ENCODE measurements around the gene HNF1B. TPM values are rescaled to one million over a fixed set of nuclear protein-coding genes. Genes with fewer than 3 reads are reported as not detected.

Gene HNF1B
- total RNA-seq, 2 experiments from 2014 or later = not detected

DNA sequence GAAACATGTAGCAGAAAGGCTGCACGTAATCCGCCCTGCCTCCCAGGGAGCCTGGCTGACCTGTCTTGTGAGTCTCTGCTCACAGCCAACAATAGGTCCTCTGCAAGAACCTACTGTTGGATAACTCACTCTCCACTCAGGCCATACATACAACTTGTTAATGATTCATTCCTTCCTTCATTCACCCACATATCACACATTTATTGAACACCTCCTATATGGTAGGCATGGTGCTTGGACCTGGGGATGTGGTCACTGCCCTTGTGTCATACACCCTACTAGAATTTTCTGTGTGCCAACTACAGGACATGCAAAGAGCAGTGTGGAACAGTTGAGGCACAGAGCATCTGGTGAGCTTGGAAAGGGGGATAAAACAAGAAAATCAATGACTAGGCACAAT is 28.1 kb upstream of the HNF1B start:
- POLR2A ChIA-PET = no interaction called here
- CTCF ChIA-PET = no interaction called here
- TF ChIP-seq CTCF (IDR thresholded peaks at IDR 0.05) = no peak

DNA sequence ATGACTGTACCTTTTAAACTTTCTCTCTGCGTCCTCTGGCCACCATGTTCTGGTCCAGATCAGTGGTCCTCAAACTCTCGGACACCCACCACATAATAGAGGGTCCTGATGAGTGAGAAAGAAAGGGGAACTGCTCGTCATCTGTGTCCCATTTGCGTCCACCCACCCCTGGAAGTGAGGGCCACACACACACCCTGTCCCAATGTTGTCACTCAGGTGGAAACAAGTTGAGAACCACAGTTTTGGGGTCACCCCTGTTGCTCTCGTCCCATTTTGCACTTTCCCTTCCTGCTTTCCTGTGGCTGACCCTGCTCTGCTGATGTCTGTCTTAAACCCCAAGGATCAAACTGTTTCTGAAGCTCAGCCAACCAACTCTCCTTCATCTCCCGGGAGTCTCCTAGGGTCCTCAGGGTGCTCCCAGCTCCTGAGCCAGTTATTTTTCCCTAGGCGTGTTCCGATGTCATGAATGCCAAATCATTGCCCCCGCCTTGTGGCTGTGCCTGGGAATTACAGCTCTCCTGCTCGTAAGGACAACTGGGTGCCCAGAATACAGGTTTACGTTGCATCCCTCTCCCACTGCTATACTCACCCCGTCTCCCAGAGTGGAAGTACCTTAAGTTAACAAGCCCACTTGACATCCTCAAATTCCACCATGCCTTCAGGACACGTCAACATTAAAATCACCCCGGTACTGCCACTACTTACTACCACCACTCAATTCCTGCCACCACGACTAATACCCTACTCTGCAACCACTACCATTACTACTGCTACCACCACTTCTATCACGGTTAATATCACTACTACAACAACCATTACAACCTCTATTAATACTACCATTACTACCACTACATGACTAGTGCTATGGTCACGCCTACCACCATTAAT is 26.0 kb upstream of the HNF1B start:
- Histone ChIP-seq H3K4me1 (ENCODE audit: insufficient read depth, low read length) (peaks cover 5% of the 10 kb centered on the region), H3K36me3 (ENCODE audit: insufficient read depth, low read length) (no peaks in the 10 kb centered on the region), H3K27ac (ENCODE audit: low read depth in 1 of 2, low read length in 2 of 2) (no peak overlapping the region), H3K4me3 (ENCODE audit: low read length) (no peak overlapping the region), H3K9me3 (ENCODE audit: control insufficient read depth in 1 of 2, insufficient read depth in 1 of 2, low read length in 2 of 2) (no peaks in the 10 kb centered on the region), H3K27me3 (ENCODE audit: control insufficient read depth in 1 of 2, insufficient read depth in 2 of 2, low read length in 2 of 2) (no peaks in the 10 kb centered on the region)
- POLR2A ChIA-PET = no interaction called here
- Mint-ChIP-seq H3K27me3 (peaks cover 14% of the 10 kb centered on the region), H3K4me3 (no peak overlapping the region), H3K9me3 (no peaks in the 10 kb centered on the region), H3K4me1 (ENCODE audit: low read depth) (peaks cover 4% of the 10 kb centered on the region), H3K36me3 (ENCODE audit: low read depth) (no peaks in the 10 kb centered on the region), H3K27ac (no peak overlapping the region)
- ATAC-seq (ENCODE audit: poor library complexity) (no peak), DNase-seq (peak in 8 of 14 experiments; percentile 4 to 50 (median 15))
- intact Hi-C loops (cut with DNase I, micrococcal nuclease) = loop anchor here in 1 of 2 experiments (5.0 kb wide), 1 partner anchor 244 kb away; no protein-coding TSS in a partner anchor
- CTCF ChIA-PET = no interaction called here
- TF ChIP-seq CTCF (IDR thresholded peaks at IDR 0.05) = peak; percentile 25

More for the DNA sequence above, 28.1 kb upstream of the HNF1B start:
- Mint-ChIP-seq H3K4me3 (no peak overlapping the region), H3K27ac (no peak overlapping the region), H3K36me3 (ENCODE audit: low read depth) (no peaks in the 10 kb centered on the region), H3K27me3 (peaks cover 8% of the 10 kb centered on the region), H3K9me3 (no peaks in the 10 kb centered on the region), H3K4me1 (ENCODE audit: low read depth) (peaks cover 4% of the 10 kb centered on the region)
- Histone ChIP-seq H3K9me3 (ENCODE audit: control insufficient read depth in 1 of 2, insufficient read depth in 1 of 2, low read length in 2 of 2) (no peaks in the 10 kb centered on the region), H3K4me1 (ENCODE audit: insufficient read depth, low read length) (peaks cover 5% of the 10 kb centered on the region), H3K4me3 (ENCODE audit: low read length) (no peak overlapping the region), H3K27me3 (ENCODE audit: control insufficient read depth in 1 of 2, insufficient read depth in 2 of 2, low read length in 2 of 2) (no peaks in the 10 kb centered on the region), H3K36me3 (ENCODE audit: insufficient read depth, low read length) (no peaks in the 10 kb centered on the region), H3K27ac (ENCODE audit: low read depth in 1 of 2, low read length in 2 of 2) (no peak overlapping the region)
- no peak for ATAC-seq (ENCODE audit: poor library complexity)
- no peak for DNase-seq
- intact Hi-C loops (cut with DNase I, micrococcal nuclease) = loop anchor here in 1 of 2 experiments (5.0 kb wide), 1 partner anchor 246 kb away; no protein-coding TSS in a partner anchor

- Histone ChIP-seq H3K4me3 (ENCODE audit: low read length) (no peak overlapping the region), H3K27ac (ENCODE audit: low read depth in 1 of 2, low read length in 2 of 2) (no peak overlapping the region), H3K36me3 (ENCODE audit: insufficient read depth, low read length) (no peaks in the 10 kb centered on the region), H3K27me3 (ENCODE audit: control insufficient read depth in 1 of 2, insufficient read depth in 2 of 2, low read length in 2 of 2) (no peaks in the 10 kb centered on the region), H3K9me3 (ENCODE audit: control insufficient read depth in 1 of 2, insufficient read depth in 1 of 2, low read length in 2 of 2) (no peaks in the 10 kb centered on the region), H3K4me1 (ENCODE audit: insufficient read depth, low read length) (peaks cover 9% of the 10 kb centered on the region)
- no peak for ATAC-seq (ENCODE audit: poor library complexity)
- Mint-ChIP-seq H3K4me3 (no peak overlapping the region), H3K27ac (no peak overlapping the region), H3K9me3 (no peaks in the 10 kb centered on the region), H3K27me3 (peaks cover 25% of the 10 kb centered on the region), H3K36me3 (ENCODE audit: low read depth) (no peaks in the 10 kb centered on the region), H3K4me1 (ENCODE audit: low read depth) (peaks cover 13% of the 10 kb centered on the region)
- DNase-seq = no peak
- TF ChIP-seq CTCF (IDR thresholded peaks at IDR 0.05) = no peak
- intact Hi-C loops (cut with DNase I, micrococcal nuclease) = no loop called here
- POLR2A ChIA-PET = no interaction called here
- CTCF ChIA-PET = no interaction called here
Measured at GRCh38 chr17:37769050-37769449, 24.2 kb upstream of the HNF1B start.
